CD14-positive monocyte (primary cell): ENCODE measurements around the gene SGCD. TPM values are rescaled to one million over a fixed set of nuclear protein-coding genes. Genes with fewer than 3 reads are reported as not detected.

ENCODE experiments used
- DNase-seq, 3 donors: peaks; one replicate each; pipeline ENCODE4 v3.0.0-alpha.2; 2011 to 2022
- H2AFZ ChIP-seq: 2 replicates; pipeline ENCODE4 v1.6.0; 2012; ENCODE audit warnings: mild to moderate bottlenecking, low read depth, low read length, inconsistent platforms; ENCODE audit not compliant: insufficient read depth, poor library complexity, severe bottlenecking
- H3K27ac ChIP-seq, 2 donors: 1 replicate in 1 of 2; 2 replicates in 1 of 2; pipeline ENCODE4 v1.5.1; 2012 to 2013; ENCODE audit warnings: low read length in 2 of 2, control low read depth in 1 of 2, inconsistent platforms in 1 of 2, low read depth in 1 of 2, mild to moderate bottlenecking in 1 of 2
- H3K27me3 ChIP-seq, 2 donors: one replicate each; pipeline versions ENCODE4 v1.6.0 to v1.6.1; 2011 to 2013; ENCODE audit warnings: low read length in 2 of 2; ENCODE audit not compliant: control insufficient read depth in 2 of 2, insufficient read depth in 2 of 2
- H3K36me3 ChIP-seq, 2 donors: replicated peaks in 1 of 2; 1 replicate in 1 of 2; 2 replicates in 1 of 2; pipeline versions ENCODE4 v1.5.1 to v1.6.1; 2012 to 2013; ENCODE audit warnings: low read length in 2 of 2, control low read depth in 1 of 2, inconsistent platforms in 1 of 2, mild to moderate bottlenecking in 1 of 2; ENCODE audit not compliant: insufficient read depth in 2 of 2, control insufficient read depth in 1 of 2
- H3K4me1 ChIP-seq, 2 donors: 1 replicate in 1 of 2; 2 replicates in 1 of 2; pipeline versions ENCODE4 v1.5.1 to v1.6.1; 2012 to 2013; ENCODE audit warnings: low read length in 2 of 2, control low read depth in 1 of 2, inconsistent platforms in 1 of 2, mild to moderate bottlenecking in 1 of 2, moderate library complexity in 1 of 2; ENCODE audit not compliant: insufficient read depth in 2 of 2, control insufficient read depth in 1 of 2
- H3K4me2 ChIP-seq: replicated peaks from 2 replicates; pipeline ENCODE3; 2012; ENCODE audit warnings: low read length, moderate library complexity, mild to moderate bottlenecking; ENCODE audit not compliant: poor library complexity, severe bottlenecking; ENCODE audit errors: extremely low read depth
- H3K4me3 ChIP-seq, 3 experiments: fragments of 200-600 bp in 1 of 3; sonication (generic) in 1 of 3; replicated peaks in 1 of 3; 1 replicate in 2 of 3; 2 replicates in 1 of 3; pipeline ENCODE4 v1.5.1; 2011 to 2013; ENCODE audit warnings: low read length in 3 of 3, mild to moderate bottlenecking in 3 of 3, control low read depth in 2 of 3, low read depth in 2 of 3, inconsistent platforms in 1 of 3, moderate library complexity in 1 of 3
- H3K79me2 ChIP-seq: 2 replicates; pipeline ENCODE4 v1.6.0; 2012; ENCODE audit warnings: mild to moderate bottlenecking, control low read depth, inconsistent platforms, low read length, moderate library complexity; ENCODE audit not compliant: insufficient read depth
- H3K9ac ChIP-seq: 2 replicates; pipeline ENCODE4 v1.6.0; 2017; ENCODE audit warnings: low read length, mild to moderate bottlenecking; ENCODE audit not compliant: insufficient read depth, poor library complexity, severe bottlenecking
- H3K9me3 ChIP-seq, 2 donors: replicated peaks in 1 of 2; 1 replicate in 1 of 2; 2 replicates in 1 of 2; pipeline versions ENCODE4 v1.5.1 to v1.6.1; 2012 to 2013; ENCODE audit warnings: low read length in 2 of 2, control low read depth in 1 of 2; ENCODE audit not compliant: control insufficient read depth in 1 of 2, insufficient read depth in 1 of 2
- H4K20me1 ChIP-seq: 2 replicates; pipeline ENCODE4 v1.6.0; 2012; ENCODE audit warnings: mild to moderate bottlenecking, low read length, control low read depth, moderate library complexity; ENCODE audit not compliant: insufficient read depth
- H3K27ac Mint-ChIP-seq, 7 donors: one replicate each; pipeline ENCODE4 v1.8.0; 2020; ENCODE audit warnings: mild to moderate bottlenecking in 7 of 7, mixed read lengths in 7 of 7, moderate library complexity in 6 of 7, inconsistent platforms in 2 of 7
- H3K27me3 Mint-ChIP-seq, 3 donors: one replicate each; pipeline ENCODE4 v1.8.0; 2021 to 2022; ENCODE audit warnings: low read depth in 3 of 3, mild to moderate bottlenecking in 3 of 3, mixed read lengths in 3 of 3, moderate library complexity in 3 of 3, inconsistent platforms in 1 of 3
- H3K36me3 Mint-ChIP-seq, 2 donors: one replicate each; pipeline ENCODE4 v1.8.0; 2020; ENCODE audit warnings: mixed read lengths in 2 of 2, inconsistent platforms in 1 of 2, mild to moderate bottlenecking in 1 of 2
- H3K4me1 Mint-ChIP-seq: one replicate; pipeline ENCODE4 v1.8.0; 2020; ENCODE audit warnings: mild to moderate bottlenecking, mixed read lengths
- H3K4me3 Mint-ChIP-seq, 2 donors: one replicate each; pipeline ENCODE4 v1.8.0; 2020; ENCODE audit warnings: mild to moderate bottlenecking in 2 of 2, mixed read lengths in 2 of 2, moderate library complexity in 1 of 2
- H3K9me3 Mint-ChIP-seq, 7 donors: one replicate each; pipeline ENCODE4 v1.8.0; 2020 to 2022; ENCODE audit warnings: mixed read lengths in 7 of 7, mild to moderate bottlenecking in 6 of 7, moderate library complexity in 6 of 7, inconsistent platforms in 2 of 7
- CTCF ChIP-seq: fragments of 200-600 bp; IDR thresholded peaks from one replicate; pipeline ENCODE4 v1.8.0; 2022; ENCODE audit warnings: antibody characterized with exemption, mild to moderate bottlenecking
- WGBS: methylation state at CpG from one replicate; pipeline ENCODE4 v1.1.5; 2013; ENCODE audit warnings: missing lambda C conversion rate; ENCODE audit not compliant: insufficient coverage; 5-methylcytosine and 5-hydroxymethylcytosine counted together
- intact Hi-C, 2 donors: fragments of 100-400 bp; cut with micrococcal nuclease; formaldehyde crosslinking; loops; one replicate each; pipeline versions ENCODE4 v1.15.0 to v1.15.1; 2023
- polyA plus RNA-seq, 3 donors: library from polyadenylated mRNA; depleted of rRNA in 1 of 3; unstranded in 2 of 3; stranded (reverse) in 1 of 3; fragments of 300-500 nt in 2 of 3; fragments of >200 nt in 1 of 3; fragmentation: Illumina TruSeq in 2 of 3; gene quantifications; 1 replicate in 2 of 3; 2 replicates in 1 of 3; pipeline ENCODE4 v1.2.3, GENCODE V29; 2012 to 2021

The SGCD gene
- polyA plus RNA-seq, 3 donors, result not detected

DNA sequence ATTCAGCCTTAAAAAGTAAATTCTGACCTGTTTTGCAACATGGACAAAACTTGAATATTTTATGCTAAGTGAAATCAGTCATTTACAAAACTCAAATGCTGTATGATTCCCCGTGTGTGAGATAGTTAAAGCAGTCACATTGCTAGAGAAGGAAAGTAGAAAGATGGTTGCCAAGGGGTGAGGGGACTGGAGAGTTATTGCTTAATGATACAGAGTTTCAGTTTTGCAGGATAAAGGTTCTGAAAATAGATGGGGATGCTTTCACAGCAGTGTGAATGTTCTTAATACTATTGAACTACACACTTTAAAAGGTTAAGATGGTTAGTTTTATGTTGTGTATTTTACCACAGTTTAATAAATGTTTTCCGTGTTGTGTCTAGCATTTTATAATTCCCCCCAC lies 51.2 kb downstream of the SGCD start:
- no peaks in the 10 kb centered on the region for H3K79me2 ChIP-seq
- no peak overlapping the region for H3K4me3 ChIP-seq
- no peaks in the 10 kb centered on the region for H3K36me3 Mint-ChIP-seq
- no peaks in the 10 kb centered on the region for H3K27me3 ChIP-seq
- TF ChIP-seq CTCF, result no peak
- no peak overlapping the region for H2AFZ ChIP-seq
- H4K20me1 ChIP-seq, result no peaks in the 10 kb centered on the region
- no peaks in the 10 kb centered on the region for H3K4me1 ChIP-seq
- no peak overlapping the region for H3K4me3 Mint-ChIP-seq
- H3K36me3 ChIP-seq, result no peaks in the 10 kb centered on the region
- H3K27ac Mint-ChIP-seq, result no peak overlapping the region
- no peak overlapping the region for H3K4me2 ChIP-seq
- no peaks in the 10 kb centered on the region for H3K4me1 Mint-ChIP-seq
- H3K9ac ChIP-seq, result no peak overlapping the region
- no peaks in the 10 kb centered on the region for H3K9me3 ChIP-seq
- H3K9me3 Mint-ChIP-seq, result peaks cover 0 to 5% (median 0%) of the 10 kb centered on the region in 7 donors
- H3K27me3 Mint-ChIP-seq, result peaks cover 0 to 2% (median 0%) of the 10 kb centered on the region in 3 donors
- WGBS, result 100% methylated on average over 1 of the region's 2 CpGs
- intact Hi-C loops, result no loop called here
- no peak overlapping the region for H3K27ac ChIP-seq
- no peak for DNase-seq

GRCh38 chr5:156379206-156379605 lies 52.2 kb downstream of the SGCD start:
- intact Hi-C loops, result no loop called here
- Histone ChIP-seq H4K20me1 (no peaks in the 10 kb centered on the region), H3K4me1 (no peaks in the 10 kb centered on the region), H3K27ac (no peak overlapping the region), H3K9ac (no peak overlapping the region), H2AFZ (no peak overlapping the region), H3K4me2 (no peak overlapping the region), H3K79me2 (no peaks in the 10 kb centered on the region), H3K27me3 (no peaks in the 10 kb centered on the region), H3K36me3 (no peaks in the 10 kb centered on the region), H3K9me3 (no peaks in the 10 kb centered on the region), H3K4me3 (no peak overlapping the region)
- DNase-seq, result no peak
- no peak overlapping the region for H3K4me3 Mint-ChIP-seq
- no peak for TF ChIP-seq CTCF
- WGBS, result 91% methylated on average over 1 of the region's 1 CpG
- peaks cover 0 to 2% (median 0%) of the 10 kb centered on the region in 3 donors for H3K27me3 Mint-ChIP-seq
- H3K4me1 Mint-ChIP-seq, result no peaks in the 10 kb centered on the region
- no peaks in the 10 kb centered on the region for H3K36me3 Mint-ChIP-seq
- H3K27ac Mint-ChIP-seq, result no peak overlapping the region
- peaks cover 0 to 7% (median 0%) of the 10 kb centered on the region in 7 donors for H3K9me3 Mint-ChIP-seq
